ENCODE data around the gene NOVA2. TPM values are rescaled to one million over a fixed set of nuclear protein-coding genes. Genes with fewer than 3 reads are reported as not detected.

NOVA2 gene
- polyA plus RNA-seq, 2 of the 4 experiments (the other 2 are of a cell fraction): 0.06 to 0.30 TPM

- DNase-seq (ENCODE audit: low read depth in 1 of 2, low spot score in 1 of 2): no peak
- no peak for TF ChIP-seq TP53 (CRISPR knock-in tag; IDR thresholded peaks at IDR 0.05)
- no peak for TF ChIP-seq CHD2 (IDR thresholded peaks at IDR 0.05; ENCODE audit: low read length, partially characterized antibody)
- no peak for TF ChIP-seq HMGXB4 (CRISPR knock-in tag; IDR thresholded peaks at IDR 0.05; ENCODE audit: borderline replicate concordance)
- no peak for TF ChIP-seq GATA3 (IDR thresholded peaks at IDR 0.05; ENCODE audit: borderline replicate concordance)
- no peak for TF ChIP-seq HOXA7 (CRISPR knock-in tag; IDR thresholded peaks at IDR 0.05)
- no peak overlapping the region for H3K4me2 ChIP-seq
- no peak for ATAC-seq
- 57% methylated on average over 15 of the region's 15 CpGs for WGBS (ENCODE audit: missing lambda C conversion rate)
- CTCF ChIA-PET: interaction anchor here (1.7 to 2.0 kb wide), 2 partner anchors 13 to 145 kb away, joined by 5 to 6 read pairs; no protein-coding TSS in a partner anchor
- H3K9me3 ChIP-seq: no peaks in the 10 kb centered on the region
- H3K4me1 ChIP-seq: no peaks in the 10 kb centered on the region; the same call in 2 of the 3 replicates
- no peak for FAIRE-seq
- POLR2A ChIA-PET: interaction anchor here (0.5 to 0.9 kb wide), 2 partner anchors 59 to 94 kb away, joined by 4 to 6 read pairs; partner anchors contain the start of gene MYPOP
- no peak overlapping the region for H3K4me3 ChIP-seq
- no peak overlapping the region for H3K27ac ChIP-seq
Observed at GRCh38 chr19:45962021-45962420, 11.6 kb downstream of the NOVA2 start.

GRCh38 chr19:45960595-45961235 is 12.9 kb downstream of the NOVA2 start:
- DNase-seq (ENCODE audit: low read depth in 1 of 2, low spot score in 1 of 2) (no peak), ATAC-seq (peak; percentile 65 to 72), FAIRE-seq (no peak)
- H3K4me3 ChIP-seq: no peak overlapping the region
- ChIA-PET POLR2A (no interaction called here), CTCF (interaction anchor here (0.7 to 2.0 kb wide), 7 partner anchors 9 to 320 kb away, joined by 3 to 6 read pairs (median 4); partner anchors contain the start of gene CCDC61)
- H3K4me2 ChIP-seq: no peak overlapping the region
- TF ChIP-seq ZNF302 (CRISPR knock-in tag; IDR thresholded peaks at IDR 0.05) (no peak), CBX8 (IDR thresholded peaks at IDR 0.05) (no peak), FOSB (CRISPR knock-in tag; IDR thresholded peaks at IDR 0.05) (no peak), EHF (CRISPR knock-in tag; IDR thresholded peaks at IDR 0.05) (no peak), NPAS2 (CRISPR knock-in tag; IDR thresholded peaks at IDR 0.05; ENCODE audit: borderline replicate concordance) (no peak), EP300 (IDR thresholded peaks at IDR 0.05) (no peak), CHD4 (IDR thresholded peaks at IDR 0.05; ENCODE audit: borderline replicate concordance) (no peak), CEBPB (IDR thresholded peaks at IDR 0.05) (no peak), POLR2AphosphoS2 (conservative IDR thresholded peaks at IDR 0.05; ENCODE audit: low read length) (no peak), ESRRA (IDR thresholded peaks at IDR 0.05; ENCODE audit: borderline replicate concordance, low read length) (no peak), HES2 (IDR thresholded peaks at IDR 0.05) (no peak), ZC3H11A (IDR thresholded peaks at IDR 0.05) (no peak)
- H3K9me3 ChIP-seq: no peaks in the 10 kb centered on the region
- 21% methylated on average over 11 of the region's 19 CpGs for WGBS (ENCODE audit: missing lambda C conversion rate)
- peaks cover 9% of the 10 kb centered on the region for H3K4me1 ChIP-seq
- no peak overlapping the region; a peak in 1 of 6 replicates for H3K27ac ChIP-seq

GRCh38 chr19:45959517-45960025 is 14.1 kb downstream of the NOVA2 start:
- Histone ChIP-seq H3K4me1 (peaks cover 12% of the 10 kb centered on the region), H3K4me3 (no peak overlapping the region), H3K27ac (peak overlapping the region in 1 of 2 experiments; percentile 37; a peak in 1 of 6 replicates), H3K4me2 (no peak overlapping the region), H3K9me3 (no peaks in the 10 kb centered on the region)
- ChIA-PET POLR2A (no interaction called here), CTCF (interaction anchor here (0.6 to 2.0 kb wide), 4 partner anchors 9 to 303 kb away, joined by 3 to 5 read pairs (median 4); no protein-coding TSS in a partner anchor)
- 33% methylated on average over 7 of the region's 8 CpGs for WGBS (ENCODE audit: missing lambda C conversion rate)
- FAIRE-seq (no peak), ATAC-seq (no peak), DNase-seq (ENCODE audit: low read depth in 1 of 2, low spot score in 1 of 2) (no peak)
- TF ChIP-seq RFX5 (IDR thresholded peaks at IDR 0.05): no peak
- no peak for TF ChIP-seq CBX8 (IDR thresholded peaks at IDR 0.05)
- TF ChIP-seq FOSL2 (IDR thresholded peaks at IDR 0.05): no peak
- no peak for TF ChIP-seq FOSL2 (CRISPR knock-in tag; IDR thresholded peaks at IDR 0.05)
- no peak for TF ChIP-seq EP300 (IDR thresholded peaks at IDR 0.05)
- TF ChIP-seq ZNF302 (CRISPR knock-in tag; IDR thresholded peaks at IDR 0.05): no peak
- no peak for TF ChIP-seq HOXB13 (CRISPR knock-in tag; IDR thresholded peaks at IDR 0.05; ENCODE audit: low read depth)
- no peak for TF ChIP-seq CHD4 (IDR thresholded peaks at IDR 0.05; ENCODE audit: borderline replicate concordance)
- TF ChIP-seq HMGXB4 (CRISPR knock-in tag; IDR thresholded peaks at IDR 0.05; ENCODE audit: borderline replicate concordance): no peak
- TF ChIP-seq PHF8 (IDR thresholded peaks at IDR 0.05; ENCODE audit: borderline replicate concordance, low read depth): no peak
- no peak for TF ChIP-seq ELK1 (IDR thresholded peaks at IDR 0.05; ENCODE audit: low read depth, low read length)
- no peak for TF ChIP-seq CEBPB (IDR thresholded peaks at IDR 0.05)
- no peak for TF ChIP-seq CBX2 (IDR thresholded peaks at IDR 0.05; ENCODE audit: borderline replicate concordance, low read depth)
- TF ChIP-seq MYC (IDR thresholded peaks at IDR 0.05; ENCODE audit: borderline replicate concordance, low read length): no peak
- TF ChIP-seq RNF2 (IDR thresholded peaks at IDR 0.05; ENCODE audit: borderline replicate concordance, low read depth): no peak
- no peak for TF ChIP-seq POLR2AphosphoS2 (conservative IDR thresholded peaks at IDR 0.05; ENCODE audit: low read length)

Data from A549 (cell line).